NOMO-1 treated with DMSO at 0.1 percent for 48 hours (cell line): ENCODE measurements around the gene USP13.
"Not testable (repeated sequence)": the region's sequence is repeated elsewhere in the genome, so short reads cannot be mapped to it uniquely, and the experiment has no call there.

ENCODE experiments used
- DNase-seq: peaks from one replicate; lab custom pipeline; 2025; ENCODE audit not compliant: unreplicated experiment; lab: John Stamatoyannopoulos, UW

Gene USP13

DNA sequence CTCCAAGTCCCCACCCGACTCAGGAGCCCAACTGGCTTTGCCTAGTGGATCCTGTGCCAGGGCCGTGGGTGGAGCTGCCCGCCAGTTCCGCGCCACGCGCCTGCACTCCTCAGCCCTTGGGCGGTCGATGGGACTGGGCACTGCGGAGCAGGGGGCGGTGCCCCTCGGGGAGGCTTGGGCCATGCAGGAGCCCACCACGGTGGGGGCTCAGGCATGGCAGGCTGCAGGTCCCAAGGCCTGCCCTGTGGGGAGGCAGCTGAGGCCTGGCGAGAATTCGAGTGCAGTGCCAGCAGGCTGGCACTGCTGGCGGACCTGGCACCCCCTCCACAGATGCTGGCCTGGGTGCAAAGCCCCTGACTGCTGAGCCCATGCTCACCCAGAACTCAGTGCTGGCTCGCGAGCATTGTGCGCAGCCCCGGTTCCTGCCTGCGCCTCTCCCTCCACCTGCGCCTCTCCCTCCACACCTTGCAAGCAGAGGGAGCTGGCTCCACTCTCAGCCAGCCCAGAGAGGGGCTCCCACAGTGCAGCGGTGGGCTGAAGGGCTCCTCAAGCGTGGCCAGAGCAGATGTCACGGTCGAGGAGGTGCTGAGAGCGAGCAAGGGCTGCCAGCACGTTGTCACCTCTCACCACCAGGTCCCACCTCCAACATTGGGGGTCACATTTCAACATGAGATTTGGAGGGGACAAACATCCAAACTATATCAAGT lies 122.7 kb downstream of the USP13 start:
- DNase-seq: no peak

DNA sequence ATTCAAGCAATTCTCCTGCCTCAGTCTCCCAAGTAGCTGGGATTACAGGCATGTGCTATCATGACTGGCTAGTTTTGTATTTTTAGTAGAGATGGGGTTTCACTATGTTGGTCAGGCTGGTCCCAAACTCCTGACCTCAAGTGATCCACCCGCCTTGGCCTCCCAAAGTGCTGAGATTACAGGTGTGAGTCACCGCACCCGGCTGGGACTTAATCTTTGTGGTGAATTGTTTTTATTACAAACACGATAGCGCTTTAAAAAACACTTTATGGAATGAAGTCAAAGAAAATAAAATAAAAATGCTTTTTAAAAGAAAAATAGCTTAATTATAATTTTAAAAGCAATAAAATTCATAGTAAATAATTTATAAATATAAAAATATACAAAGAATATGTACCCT lies 130.0 kb downstream of the USP13 start:
- DNase-seq: not testable (repeated sequence)

DNA sequence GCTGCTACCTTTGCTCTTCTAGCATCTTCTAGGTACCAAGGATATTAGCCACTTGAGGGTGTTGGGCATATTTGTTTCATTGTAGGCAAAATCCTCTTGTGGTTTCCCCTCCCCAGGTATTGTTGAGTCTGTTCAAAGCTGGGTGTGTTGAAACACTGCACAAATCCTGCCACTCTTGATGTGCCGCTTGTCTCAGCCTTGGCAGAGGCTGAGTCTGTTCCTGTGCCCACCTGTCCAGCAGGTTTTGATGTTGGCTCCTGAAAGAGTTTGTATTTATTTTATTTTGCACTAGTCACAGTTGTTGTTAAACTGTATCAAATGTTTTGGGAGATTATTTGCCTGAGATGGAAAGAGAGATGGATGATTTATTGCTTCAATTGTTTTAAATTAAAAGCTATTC lies 136.2 kb downstream of the USP13 start:
- no peak for DNase-seq

DNA sequence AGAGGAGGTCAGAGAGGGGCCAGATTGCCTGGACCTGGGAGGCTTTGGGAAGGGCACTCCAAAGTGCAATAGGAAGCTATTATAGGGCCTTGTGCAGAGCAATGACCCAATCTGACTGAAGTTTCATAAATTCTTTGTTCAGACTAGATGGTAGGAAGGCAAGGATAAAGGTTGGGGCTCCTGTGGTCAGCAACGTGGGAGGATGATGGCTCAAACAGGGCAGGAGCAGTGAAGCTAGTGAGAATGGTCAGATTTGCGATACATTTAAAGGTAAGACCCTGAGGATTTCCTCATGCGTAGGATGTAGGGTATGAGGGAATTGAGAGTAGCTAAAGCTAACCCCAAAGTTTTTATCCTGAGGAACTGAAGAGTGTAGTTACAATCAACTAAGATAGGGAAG lies 139.0 kb downstream of the USP13 start:
- DNase-seq: no peak

DNA sequence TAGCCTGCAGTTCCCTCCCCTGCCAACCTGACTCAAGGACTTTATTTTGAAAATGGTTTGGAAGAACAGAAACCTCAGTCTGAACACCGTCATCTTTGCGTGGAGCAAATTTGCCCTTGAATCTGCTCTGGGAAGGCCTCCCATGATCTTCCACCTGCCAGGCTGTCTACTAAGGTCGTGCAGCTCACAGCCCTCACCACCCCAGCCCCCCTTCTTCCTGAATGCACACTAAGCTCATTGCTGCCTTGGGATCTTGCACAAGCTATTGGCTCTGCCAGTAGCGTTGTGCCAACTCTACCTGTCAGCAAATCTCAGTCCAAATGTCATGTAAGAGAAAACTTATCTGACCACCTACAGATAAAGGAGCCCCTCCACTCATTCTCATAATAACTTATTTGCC lies 141.5 kb downstream of the USP13 start:
- DNase-seq: no peak

DNA sequence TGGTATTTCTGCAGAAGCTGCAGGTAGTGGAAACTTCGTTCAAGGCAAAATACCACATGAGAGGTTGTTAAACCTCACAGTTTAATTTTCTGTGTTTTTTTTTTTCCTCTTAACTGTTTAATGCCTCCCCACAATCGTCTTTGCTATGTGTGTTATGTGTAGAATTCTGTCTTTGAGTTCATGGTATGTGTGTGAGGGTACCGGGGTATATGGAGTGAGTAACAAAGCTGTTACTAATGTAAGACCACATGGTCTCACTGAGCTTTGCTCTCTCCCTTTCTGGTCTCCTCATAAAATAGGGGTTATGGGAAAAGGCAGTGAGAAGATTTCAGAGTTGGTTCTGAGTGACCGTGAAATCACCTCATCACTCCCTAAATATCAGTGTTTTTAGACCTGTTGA lies 143.6 kb downstream of the USP13 start:
- no peak for DNase-seq

DNA sequence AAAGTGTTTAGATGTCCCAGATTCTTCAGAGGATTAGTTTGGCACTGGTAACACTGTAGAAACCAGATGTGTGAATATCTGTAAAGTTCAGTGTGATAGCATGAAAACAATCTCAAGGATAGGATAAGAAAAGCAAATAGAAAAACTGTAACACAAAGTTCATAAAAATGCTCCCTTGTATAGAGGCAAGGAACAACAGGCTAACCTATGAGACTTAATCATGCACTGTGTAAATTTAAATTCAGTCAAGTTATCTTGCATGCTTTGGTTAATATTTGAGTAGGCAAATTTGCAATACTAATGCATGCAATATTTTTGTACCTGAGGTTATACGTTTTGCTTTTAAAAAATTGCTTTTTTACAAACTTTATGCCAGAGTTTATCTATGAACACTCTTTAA lies 144.4 kb downstream of the USP13 start:
- DNase-seq: no peak

DNA sequence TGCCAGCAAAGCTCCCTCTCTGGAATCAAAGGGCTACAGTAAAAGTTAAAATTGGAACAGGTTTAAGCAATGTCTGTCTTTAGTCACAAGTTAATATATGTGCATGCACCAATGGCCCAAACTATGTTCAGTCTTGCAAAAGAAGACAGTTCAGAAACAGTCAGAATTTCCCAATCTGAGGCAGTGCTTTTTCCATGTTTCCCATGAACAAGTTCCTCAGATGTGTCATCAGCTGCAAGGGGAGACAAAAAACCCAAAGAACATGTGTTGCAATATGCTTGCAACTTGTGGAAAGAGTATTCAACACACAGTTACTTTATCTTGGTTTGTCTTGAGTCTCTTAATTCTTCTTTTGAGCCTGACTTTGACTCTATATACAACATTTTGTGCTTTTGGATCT lies 148.4 kb downstream of the USP13 start:
- peak; percentile 53 for DNase-seq

DNA sequence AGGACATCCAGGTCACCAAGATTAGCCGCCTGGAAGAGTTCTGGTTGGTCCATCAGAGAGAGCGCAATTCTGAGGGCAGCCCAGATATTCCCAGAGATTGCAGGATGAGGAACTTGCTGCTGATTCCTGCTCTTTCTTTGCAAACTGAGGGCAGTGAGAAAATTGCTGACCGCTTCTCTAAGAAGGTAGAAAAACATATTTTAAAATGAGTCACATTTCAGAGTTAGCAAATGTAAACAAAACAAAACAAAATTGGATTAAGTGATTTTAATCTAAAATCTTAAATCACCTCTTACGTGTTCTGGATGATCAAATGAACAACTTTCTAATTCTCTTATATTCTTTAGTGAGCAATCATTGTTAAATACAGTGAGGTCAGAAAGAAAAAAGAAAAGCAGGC lies 149.0 kb downstream of the USP13 start:
- DNase-seq: no peak

DNA sequence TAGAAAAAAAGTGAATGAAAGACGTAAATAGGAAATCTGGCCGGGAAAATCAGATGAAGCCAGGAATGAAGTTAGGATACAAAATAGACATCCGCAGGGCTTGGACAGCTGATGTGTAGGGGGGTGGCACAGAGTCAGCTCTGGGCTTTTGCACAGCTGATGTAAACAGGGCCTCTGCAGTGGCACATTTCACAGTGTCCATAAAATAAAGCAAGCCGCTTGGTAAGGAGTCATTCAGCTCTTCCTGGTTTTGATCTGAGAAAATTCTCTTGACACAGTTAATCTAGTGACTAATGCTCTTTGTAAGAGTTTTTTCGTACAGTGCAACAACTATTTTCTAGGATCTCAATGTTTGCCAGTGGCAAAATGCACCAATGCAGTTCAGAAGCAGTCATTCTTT lies 153.3 kb downstream of the USP13 start:
- no peak for DNase-seq

DNA sequence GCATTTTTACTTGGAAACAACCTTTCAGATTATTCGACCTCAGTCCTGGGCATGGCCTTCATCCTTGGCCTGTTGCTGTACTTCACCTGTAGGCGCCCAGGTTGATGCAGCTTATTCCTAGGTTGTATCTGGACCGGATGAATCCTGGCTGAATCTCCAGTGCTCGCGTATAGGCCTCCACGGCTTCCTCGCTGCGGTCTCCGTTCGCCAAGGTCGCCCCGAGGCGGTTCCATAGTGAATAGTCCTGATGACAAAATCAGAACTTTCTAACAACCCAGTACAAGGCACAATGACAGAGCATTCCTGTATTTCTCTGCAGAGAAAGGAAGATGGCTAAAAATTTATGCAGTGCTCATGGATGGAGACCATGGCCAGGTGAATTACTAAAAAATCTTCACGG lies 154.7 kb downstream of the USP13 start:
- no peak for DNase-seq

DNA sequence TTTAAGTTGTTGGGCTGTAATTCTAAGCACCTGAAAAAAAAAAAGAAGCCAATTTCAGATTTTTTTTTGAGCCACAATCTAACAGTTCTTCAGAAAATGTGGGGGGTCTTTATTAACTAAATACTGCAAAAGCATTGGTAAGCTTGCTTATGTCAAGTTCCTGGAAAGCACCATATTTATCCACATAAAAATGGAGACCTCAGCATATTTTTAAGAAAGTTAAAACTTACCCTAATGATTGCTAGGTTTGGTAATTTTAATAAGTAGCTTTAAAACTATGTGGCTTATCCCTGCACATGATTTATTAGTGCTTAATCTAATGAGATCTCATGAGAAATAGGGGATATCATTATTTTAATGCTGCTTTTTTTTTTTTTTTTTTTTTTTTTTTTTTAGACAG lies 156.8 kb downstream of the USP13 start:
- no peak for DNase-seq

DNA sequence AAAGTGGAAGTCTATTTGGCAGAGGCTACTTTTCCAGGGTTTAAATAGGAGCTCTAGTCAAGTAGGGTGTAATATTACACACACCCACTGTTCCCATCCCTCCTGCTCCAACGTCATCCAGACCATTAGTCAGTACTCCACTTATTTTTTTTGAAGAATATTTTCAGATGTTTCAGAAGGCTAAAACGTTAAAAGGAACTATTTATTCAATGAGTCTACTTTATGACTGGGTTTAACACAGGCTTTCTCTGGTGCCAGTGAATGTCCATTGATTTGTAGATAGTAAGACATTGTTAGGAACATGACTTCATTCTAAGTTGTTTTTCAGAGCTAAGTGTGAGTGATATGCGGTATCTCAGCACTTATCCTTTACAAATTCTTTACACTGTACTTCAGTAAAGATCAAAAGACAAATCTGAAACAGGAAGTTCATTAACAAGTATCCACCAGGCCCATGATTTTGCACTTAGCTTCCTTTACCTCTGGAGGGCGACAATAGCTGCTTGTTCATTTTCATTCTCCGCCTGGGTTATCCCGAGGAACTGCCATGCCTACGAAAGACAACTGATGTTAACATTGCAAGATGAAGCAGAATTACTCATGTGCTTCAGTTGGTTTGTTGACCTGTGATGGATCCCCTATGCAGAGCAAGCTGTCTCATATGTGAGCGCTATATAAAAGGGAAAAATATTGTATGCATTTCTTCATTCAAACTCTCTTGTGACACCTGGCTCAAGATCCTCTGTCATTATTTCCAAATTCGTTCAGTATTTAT lies 158.7 kb downstream of the USP13 start:
- peak; percentile 93 for DNase-seq

DNA sequence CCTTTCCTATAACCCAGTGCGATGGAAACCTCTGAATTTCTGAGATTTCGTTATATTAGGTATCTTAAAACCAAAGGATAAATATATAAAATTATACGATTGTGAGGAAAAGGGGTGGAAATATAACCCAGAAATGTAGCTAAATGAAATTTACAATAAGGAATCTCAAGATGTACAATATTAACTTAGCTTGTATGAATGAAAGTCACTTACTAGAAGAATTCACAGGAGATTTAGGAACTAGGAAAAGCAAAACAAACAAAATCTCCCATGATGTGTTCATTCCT lies 159.2 kb downstream of the USP13 start:
- DNase-seq: no peak

DNA sequence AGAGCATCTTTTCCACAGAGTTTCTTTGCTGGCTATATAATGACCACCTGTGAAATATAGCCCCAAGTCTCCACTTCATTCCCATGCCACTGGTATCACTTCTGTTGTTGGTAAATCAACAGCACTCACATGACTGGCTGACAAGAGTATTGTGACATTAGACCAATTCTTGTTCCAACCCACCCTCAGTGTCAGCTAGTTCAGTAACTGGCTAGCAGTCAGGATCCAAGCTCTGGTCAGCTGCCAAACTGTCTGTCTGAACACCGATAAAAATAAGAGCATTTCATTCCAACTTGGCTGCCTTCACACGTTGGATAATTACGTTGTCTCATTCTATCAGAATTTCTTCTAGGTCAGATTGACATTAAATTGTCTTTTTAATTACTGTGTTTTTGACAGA lies 166.5 kb downstream of the USP13 start:
- DNase-seq: no peak

DNA sequence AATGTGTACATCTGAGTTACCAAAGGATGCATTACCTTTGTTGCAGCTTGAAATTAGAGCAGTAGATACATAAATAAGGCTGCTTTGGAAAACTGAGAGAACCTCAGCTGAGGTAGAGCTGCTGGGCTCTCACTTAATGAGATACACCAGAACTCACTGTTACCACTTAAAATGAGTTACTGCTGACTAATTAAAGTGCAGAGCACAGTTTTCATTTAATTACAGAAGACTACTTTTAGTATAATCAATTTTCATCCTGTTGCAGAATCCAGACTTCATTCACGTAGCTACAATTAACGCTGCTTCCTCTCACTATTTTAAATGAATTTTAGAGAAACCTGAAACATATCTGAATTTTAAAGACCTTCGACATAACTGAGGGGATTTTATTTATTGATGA lies 169.5 kb downstream of the USP13 start:
- no peak for DNase-seq

DNA sequence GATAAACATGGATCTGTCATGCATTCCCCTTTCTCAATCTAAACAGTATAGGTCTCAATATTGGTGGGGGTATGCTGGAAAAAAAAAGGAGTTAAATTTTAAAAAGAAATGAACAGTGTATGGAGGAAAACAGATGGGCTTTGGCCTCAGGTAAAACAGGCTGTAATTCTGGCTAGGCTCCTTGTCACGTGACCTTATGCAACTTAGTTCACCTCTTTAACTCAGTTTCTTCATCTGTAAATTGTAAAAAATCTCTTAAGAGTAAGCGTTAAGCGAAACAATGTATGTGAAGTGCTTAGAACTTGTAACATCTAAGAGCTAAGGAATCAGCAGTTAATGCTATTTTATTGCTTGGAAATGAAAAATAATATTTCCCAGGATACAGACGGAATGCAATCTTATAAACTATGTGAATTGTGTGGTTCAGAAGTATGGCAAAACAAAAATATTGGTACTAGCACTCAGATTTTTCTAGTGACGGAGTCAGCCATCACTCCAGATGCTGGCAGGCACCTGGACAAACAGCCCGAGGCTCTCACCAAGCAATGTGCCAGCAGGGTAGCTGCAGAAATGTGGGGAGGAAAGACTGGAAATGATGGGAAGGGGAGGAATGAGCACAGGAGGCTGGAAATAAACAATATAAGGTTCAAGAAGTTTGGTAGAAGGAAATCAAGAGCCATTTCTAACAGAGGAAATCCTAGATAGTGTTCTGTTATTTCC lies 172.8 kb downstream of the USP13 start:
- DNase-seq: no peak

DNA sequence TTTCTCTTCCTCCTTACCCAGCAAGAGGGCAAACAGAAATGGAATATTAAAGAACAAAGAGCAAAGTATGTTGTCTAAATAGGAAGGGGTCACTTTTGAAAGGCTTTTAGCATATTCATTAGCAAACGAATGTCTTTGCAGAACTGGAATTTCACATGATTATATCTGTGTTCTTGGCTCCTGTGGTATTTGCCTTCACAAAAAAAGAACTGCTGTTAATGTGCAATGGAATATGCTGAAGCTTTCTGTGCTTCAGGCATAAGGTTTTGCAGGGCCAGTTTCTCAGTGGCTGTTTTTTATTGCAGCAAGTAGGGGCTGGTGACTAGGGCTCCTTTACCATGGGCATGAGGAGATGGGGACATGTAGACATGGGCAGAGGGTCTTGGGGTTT lies 173.4 kb downstream of the USP13 start:
- DNase-seq: no peak

DNA sequence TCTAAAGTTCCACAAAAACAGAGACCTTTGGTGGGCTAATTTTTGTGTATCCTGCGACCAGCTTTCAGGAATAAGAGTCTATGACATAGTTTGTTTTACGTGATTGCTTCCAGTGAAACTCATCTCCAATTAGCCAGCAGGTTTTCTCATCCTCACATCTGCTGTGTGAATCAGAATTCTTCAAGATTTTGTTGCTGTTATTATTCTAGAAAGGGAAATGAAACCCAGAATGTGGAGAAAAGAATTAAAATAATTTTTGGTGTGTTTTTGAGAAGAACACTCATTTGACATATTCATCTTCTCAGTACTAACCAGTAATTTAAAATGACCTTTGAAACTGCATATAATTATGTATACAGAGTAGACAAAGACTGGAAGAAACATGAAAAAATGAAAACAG lies 175.9 kb downstream of the USP13 start:
- DNase-seq: peak; percentile 20

DNA sequence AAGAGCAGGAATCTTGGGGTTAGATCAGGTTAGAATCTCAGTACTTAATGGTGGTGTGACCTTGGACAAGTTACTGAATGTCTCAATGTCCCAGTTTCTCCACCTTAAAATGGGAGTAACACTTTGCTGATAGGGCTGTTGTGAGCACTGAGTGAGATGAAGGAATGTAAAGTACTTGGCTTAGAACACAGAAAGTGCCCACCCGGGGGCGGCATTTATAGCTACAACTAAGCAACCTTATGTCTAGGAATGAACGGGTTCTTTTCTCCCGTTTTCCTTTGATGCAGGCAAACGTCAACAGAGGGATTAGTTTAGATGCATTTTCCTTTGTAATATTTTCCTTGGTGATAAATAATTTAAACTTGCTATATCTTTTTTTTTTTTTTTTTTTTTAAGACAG lies 176.6 kb downstream of the USP13 start:
- no peak for DNase-seq

DNA sequence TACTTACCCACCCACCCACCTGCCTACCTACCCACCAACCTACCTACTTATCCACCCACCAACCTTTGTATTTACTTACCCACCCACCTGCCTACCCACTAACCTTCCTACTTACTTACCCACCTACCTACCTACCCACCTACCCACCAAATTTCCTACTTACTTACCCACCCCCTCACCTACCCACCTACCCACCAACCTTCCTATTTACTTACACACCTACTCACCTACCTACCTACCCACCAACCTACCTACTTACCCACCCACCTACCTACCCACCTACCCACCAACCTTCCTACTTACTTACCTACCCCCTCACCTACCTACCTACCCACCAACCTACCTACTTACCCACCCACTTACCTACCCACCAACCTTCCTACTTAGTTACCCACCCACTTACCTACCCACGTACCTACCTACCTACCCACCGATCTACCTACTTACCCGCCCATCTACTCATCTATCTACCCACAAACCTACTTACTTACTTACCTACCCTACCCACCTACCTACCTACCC lies 179.6 kb downstream of the USP13 start:
- DNase-seq: no peak

DNA sequence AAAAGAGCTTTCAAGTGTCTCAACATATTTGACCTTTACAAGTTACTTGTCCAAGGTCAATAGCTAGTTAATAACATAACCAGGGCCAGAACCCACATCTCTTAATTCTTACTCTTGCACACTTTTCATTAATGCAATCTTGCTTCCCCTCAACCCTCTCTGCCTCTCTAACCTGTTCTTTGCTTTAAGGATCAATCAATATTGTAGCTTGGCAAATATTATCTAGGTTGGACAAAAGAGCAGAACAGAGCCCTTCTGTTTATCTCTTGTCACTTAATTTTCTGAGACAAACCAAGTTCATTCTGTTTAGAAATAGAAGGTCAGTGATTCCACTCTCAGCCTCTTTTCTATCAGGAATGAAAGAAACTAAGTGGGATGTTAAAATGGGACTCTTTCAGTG lies 180.5 kb downstream of the USP13 start:
- no peak for DNase-seq
